HG02938 (cell line): ENCODE measurements around the gene UBE2R2.
"Not testable (repeated sequence)": the region's sequence is repeated elsewhere in the genome, so short reads cannot be mapped to it uniquely, and the experiment has no call there.

Source experiments
- ATAC-seq: cut with Tn5 transposase; IDR thresholded peaks from one replicate; pipeline ENCODE4 v1.9.1; 2021; ENCODE audit warnings: mild to moderate bottlenecking, moderate library complexity; ENCODE audit not compliant: unreplicated experiment

Gene UBE2R2, protein sequence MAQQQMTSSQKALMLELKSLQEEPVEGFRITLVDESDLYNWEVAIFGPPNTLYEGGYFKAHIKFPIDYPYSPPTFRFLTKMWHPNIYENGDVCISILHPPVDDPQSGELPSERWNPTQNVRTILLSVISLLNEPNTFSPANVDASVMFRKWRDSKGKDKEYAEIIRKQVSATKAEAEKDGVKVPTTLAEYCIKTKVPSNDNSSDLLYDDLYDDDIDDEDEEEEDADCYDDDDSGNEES

DNA sequence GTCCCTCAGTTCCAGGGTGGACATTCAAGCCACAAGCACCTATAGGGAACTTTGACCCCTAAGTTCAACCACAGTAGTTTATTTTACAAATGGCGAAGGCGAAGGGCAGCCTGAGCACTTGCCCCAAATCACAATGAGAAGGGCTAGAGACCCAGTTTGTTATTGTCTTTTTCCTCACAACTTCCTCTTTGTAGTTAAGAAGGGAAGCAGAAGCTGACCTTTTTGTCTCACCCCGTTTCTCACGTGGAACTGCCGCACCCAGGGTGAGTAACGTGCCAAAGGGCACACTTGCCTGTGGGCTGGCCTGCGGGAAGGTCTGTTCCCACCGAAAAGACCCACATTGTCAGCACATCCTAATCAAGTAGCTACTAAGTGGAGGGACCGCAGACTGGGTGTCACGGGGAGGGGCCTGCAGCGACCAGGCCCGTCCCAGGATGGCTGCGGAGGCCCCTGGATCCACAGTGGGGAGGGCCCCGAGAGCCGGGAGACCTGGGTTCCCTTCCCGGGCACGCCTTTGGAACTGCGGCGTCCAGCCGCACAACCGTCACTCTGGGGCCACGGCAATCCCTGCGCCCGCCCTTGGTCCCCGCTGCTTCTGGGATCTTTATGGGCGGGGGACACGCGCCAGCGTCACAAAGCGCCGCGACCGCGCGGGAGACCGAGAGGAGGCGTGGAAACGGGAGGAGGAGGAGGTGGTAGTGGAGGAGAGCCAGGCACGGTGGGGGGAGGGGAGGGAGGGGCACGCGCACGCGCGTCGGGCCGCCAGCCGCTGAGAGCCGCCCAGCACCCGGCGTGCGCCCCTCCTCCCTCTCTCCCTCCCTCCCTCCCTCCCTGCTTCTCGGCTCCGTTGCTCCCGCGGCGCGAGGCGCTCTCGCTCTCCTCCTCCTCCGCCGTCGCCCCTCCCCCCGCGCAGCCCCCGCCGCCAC lies at the start of gene UBE2R2:
Gene UBE2R2 (plus strand): TSS at position 834 of the 926 bp plus-strand sequence. CDS start 598 bp downstream, outside the sequence.
- peak; percentile 43 for ATAC-seq

DNA sequence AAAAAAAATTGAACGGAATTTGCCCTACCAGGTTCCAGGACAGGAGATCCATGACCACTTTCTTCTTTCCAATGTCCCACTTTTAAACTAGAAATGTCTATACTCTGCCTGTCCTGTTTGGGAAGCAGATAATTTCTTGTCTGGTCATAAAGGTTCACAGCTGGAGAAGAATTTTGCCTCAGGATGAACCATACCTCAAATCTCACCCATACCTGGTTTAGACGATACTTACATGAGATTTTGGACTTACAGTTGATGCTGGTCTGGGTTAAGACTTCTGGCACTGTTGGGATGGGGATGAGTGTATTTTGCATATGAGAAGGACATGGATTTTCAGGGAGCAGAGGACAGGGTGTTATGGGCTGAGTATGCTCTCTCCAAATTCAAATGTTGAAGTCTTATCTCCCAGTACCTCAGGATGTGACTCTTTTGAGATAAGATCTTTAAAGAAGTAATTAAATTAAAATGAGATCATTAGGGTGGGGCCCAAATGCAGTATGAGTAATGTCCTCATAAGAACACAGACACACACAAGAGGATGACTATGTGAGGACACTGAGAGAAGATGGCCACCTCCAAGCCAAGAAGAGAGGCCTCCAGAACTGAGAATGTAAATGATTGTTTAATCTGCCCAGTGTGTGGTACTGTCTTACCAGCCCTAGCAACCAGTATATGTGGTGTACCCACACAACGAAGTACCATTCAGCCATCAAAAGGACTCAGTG lies 46.6 kb upstream of the UBE2R2 start:
- not testable (repeated sequence) for ATAC-seq

GRCh38 chr9:33773135-33773534 lies 43.8 kb upstream of the UBE2R2 start:
- ATAC-seq, result not testable (repeated sequence)

DNA sequence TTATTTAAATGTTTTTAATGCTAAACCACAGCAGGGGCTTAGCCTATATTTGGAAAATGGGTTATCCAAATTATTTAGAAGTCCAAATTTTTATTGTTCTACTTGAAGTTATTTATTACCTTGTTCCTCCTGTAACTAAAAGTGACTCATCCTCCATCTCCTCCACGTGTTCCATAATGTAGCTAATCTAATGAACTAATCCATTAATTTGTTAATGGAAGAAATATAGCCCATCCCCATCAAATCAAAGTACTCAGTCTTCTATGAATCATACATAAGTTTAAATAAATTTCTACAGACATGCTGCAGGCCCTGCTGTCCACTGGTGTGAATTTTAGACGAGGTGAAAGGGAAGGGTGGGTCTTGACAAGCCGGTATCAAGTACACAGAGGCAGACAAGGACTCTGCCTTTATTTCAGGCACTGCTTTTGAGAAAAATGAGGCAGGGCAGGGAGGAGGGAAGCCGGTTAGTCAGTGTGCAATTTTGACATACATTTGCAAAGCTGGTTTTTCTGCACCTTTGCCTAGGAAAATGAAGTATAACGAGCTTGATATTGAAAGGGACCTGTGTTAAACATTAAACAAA lies 42.8 kb upstream of the UBE2R2 start:
- not testable (repeated sequence) for ATAC-seq

- ATAC-seq, result no peak
These were observed 40.4 kb upstream of the UBE2R2 start for GRCh38 chr9:33776578-33776977.

DNA sequence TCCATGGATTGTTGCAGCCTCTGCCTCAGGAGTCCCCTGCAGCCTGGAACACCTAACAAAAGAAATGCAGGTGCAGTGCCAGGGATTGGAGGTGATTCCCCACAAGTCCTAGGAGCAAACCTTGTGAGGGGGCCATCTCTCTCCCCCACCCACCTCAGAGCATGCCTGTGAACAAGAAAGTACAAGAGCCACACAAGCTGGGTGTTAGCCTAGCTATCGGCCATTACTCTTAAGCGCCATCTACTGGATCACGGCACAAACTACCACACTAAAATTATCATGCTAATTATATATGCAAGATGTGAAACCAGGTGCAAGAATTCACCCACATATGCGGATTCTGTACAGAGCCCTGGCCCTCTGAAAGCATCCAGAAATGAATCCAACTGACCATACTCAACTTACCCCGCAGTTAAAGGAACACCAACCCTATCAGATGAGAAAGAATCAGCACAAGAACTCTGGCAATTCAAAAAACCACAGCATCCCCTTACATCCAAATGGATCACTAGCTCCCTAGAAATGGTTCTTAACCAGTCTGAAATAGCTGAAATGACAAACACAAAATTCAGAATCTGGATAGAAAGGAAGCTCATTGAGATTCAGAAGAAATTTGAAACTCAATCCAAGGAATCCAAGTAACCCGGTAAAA lies 38.1 kb upstream of the UBE2R2 start:
- no peak for ATAC-seq

DNA sequence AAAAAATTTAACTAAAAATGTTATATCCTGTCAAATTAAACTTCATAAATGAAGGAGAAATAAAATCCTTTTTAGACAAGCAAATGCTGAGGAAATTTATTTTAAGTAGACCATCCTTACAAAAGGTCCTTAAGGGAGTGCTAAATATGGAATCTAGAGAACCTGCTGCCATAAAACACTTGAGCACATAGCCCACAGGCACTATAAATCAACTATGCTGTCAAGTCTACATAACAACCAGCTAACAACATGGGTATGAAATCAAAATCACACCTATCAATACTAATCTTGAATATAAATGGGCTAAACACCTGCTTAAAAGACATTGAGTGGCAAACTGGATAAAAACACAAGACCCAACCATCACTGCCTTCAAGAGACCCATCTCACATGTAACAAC lies 36.7 kb upstream of the UBE2R2 start:
- ATAC-seq, result no peak

DNA sequence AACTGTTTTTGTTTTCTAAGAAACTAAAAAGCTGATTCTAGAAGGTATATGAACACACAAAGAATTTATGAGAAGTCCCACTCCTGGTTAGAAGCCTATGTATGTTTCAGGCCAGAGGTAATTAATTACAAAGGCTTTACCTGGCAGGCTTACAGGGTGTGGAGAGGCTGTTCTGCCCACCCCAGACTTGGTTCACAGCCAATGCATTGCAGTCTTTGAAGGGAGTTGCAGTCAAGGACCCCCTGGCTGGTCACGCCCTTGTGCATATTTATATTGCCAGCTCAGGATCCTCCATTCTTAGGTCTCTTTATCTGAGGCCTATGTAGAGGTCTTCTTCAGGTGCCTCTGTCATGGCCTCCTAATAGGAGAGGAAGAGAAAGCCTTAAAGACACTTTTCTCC lies 35.2 kb upstream of the UBE2R2 start:
- ATAC-seq, result no peak

GRCh38 chr9:33782395-33783152 lies 34.4 kb upstream of the UBE2R2 start:
- no peak for ATAC-seq

DNA sequence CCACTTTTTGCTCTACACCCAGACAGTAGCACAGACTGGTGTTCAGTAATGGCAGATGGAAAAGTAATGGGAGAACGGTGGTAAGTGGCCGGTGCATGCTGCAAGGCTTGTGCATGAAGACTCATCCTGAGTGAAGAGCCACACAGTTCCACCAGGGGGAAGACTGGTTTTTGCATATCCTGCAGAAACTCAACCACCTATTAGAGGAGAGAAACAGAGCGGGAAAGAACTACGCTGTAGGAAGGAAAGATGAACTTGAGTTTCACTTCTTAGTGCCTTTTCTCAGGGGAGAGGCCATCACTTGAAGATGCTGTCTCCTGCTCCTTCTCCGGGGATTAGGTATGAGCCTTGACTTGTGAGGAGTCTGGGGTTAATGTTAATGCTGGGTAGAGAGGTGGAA lies 31.0 kb upstream of the UBE2R2 start:
- no peak for ATAC-seq

DNA sequence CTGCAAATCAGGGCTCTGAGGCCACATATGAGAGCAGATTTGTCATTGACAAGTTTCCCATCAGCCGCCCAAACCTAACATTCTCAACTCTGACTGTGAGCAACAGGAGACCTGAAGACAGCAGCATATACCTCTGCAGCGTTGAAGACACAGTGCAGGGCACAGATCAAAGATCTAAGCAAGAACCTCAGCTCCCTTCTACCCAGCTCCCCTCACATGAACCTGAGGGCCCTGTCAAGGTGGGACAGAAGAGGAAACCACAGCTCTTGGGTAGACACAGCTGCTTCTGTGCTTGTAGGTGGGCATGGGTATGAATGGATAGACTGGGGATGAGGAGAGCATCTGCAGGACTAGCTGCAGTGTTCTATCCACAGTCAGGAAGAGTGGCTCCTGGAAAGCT lies 30.3 kb upstream of the UBE2R2 start:
- no peak for ATAC-seq

- ATAC-seq, result no peak
These were observed 29.1 kb upstream of the UBE2R2 start for GRCh38 chr9:33787839-33788238.

DNA sequence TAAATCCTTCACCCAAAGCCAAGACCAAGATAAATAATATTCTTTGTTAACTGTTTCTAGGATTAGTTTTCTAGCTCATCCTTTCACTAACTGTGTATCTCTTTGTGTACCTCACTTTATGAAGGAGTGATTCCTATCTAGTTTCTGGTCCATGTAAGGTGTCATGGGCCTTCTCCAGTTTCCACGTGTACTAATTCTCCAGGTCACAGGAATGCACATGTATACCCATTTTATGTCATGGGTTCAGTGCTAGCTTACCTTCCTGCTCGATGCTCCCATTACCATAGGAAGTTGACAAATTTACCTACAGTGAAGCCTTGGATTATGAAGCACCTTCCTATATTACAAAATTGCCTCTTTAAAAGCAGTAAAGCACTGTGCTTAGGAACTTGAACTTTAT lies 27.5 kb upstream of the UBE2R2 start:
- ATAC-seq, result not testable (repeated sequence)

- ATAC-seq, result no peak
These were observed 25.8 kb upstream of the UBE2R2 start for GRCh38 chr9:33791117-33791516.

- ATAC-seq, result not testable (repeated sequence)
These were observed 23.5 kb upstream of the UBE2R2 start for GRCh38 chr9:33793496-33793895.

DNA sequence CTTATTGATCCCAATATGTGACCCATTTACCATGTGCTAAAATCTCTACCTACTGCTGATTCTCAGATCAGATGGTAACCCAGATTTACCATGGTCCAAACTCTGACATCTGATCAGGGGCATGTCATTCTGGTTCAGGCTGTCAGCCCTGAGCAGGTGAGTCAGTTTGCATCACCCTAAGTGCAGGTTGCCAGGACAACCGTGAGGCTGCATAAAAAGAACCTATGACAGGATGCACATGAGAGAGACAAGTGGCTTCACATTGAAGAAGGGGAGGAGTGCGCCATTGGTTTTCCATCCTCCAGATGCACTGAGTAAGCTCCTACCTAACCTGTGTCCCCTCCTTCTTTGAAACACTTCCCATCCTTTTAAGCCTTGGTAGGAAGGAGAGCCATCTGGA lies 22.4 kb upstream of the UBE2R2 start:
- no peak for ATAC-seq

DNA sequence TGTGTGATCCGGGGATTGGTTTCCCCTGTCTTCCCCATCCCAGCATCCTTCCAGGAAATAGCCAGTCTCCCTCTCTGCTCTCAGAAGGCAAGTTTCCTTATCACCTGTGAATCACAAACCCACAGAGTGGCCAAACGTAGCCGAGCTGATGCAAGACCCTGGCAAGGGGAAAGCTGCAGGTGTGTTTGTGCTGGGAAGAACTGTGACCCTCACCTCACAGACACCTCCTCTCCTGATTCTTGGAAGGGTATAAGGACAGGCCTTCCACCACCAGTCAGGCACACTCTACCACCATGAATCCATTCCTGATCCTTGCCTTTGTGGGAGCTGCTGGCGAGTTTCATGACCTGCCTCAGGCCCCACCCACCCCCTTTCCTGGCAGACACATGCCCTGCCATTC lies 21.7 kb upstream of the UBE2R2 start, which contains the start of gene PRSS3:
Gene PRSS3 (plus strand): TSS at position 281 of the 400 bp plus-strand sequence. CDS start 13 bp downstream, at position 294.
- ATAC-seq, result no peak

- ATAC-seq, result no peak
These were observed 21.1 kb upstream of the UBE2R2 start for GRCh38 chr9:33795819-33796218.

GRCh38 chr9:33796679-33797078 lies 20.3 kb upstream of the UBE2R2 start:
- ATAC-seq, result not testable (repeated sequence)

GRCh38 chr9:33797837-33798236 lies 19.1 kb upstream of the UBE2R2 start:
- ATAC-seq, result no peak
